Ishikawa (cell line): ENCODE measurements around the gene TGDS.

ENCODE experiments used
- CEBPB ChIP-seq: IDR thresholded peaks from 2 replicates; pipeline ENCODE4 v1.6.1; 2012
- CREB1 ChIP-seq: IDR thresholded peaks from 2 replicates; pipeline ENCODE4 v1.6.1; 2012; ENCODE audit warnings: low read depth
- EGR1 ChIP-seq: IDR thresholded peaks from 2 replicates; pipeline ENCODE4 v1.6.1; 2012
- EP300 ChIP-seq: IDR thresholded peaks from 2 replicates; pipeline ENCODE4 v1.6.1; 2012; ENCODE audit warnings: borderline replicate concordance
- FOXM1 ChIP-seq: IDR thresholded peaks from 2 replicates; pipeline ENCODE4 v1.6.1; 2012; ENCODE audit warnings: low read depth, borderline replicate concordance
- MAX ChIP-seq: IDR thresholded peaks from 2 replicates; pipeline ENCODE4 v1.6.1; 2012
- NFIC ChIP-seq: IDR thresholded peaks from 2 replicates; pipeline ENCODE4 v1.6.1; 2012
- RAD21 ChIP-seq: IDR thresholded peaks from 2 replicates; pipeline ENCODE4 v1.6.1; 2012; ENCODE audit warnings: low read depth
- REST ChIP-seq: IDR thresholded peaks from 2 replicates; pipeline ENCODE4 v1.6.1; 2012; ENCODE audit warnings: low read depth, mild to moderate bottlenecking
- TAF1 ChIP-seq: IDR thresholded peaks from 2 replicates; pipeline ENCODE4 v1.6.1; 2012; ENCODE audit warnings: low read depth, mild to moderate bottlenecking
- TCF12 ChIP-seq: IDR thresholded peaks from 2 replicates; pipeline ENCODE4 v1.6.1; 2012; ENCODE audit warnings: low read depth
- TEAD4 ChIP-seq: IDR thresholded peaks from 2 replicates; pipeline ENCODE4 v1.6.1; 2012
- USF1 ChIP-seq: IDR thresholded peaks from 2 replicates; pipeline ENCODE4 v1.6.1; 2012
- YY1 ChIP-seq: IDR thresholded peaks from 2 replicates; pipeline ENCODE4 v1.6.1; 2012; ENCODE audit warnings: low read depth
- ZBTB7A ChIP-seq: IDR thresholded peaks from 2 replicates; pipeline ENCODE4 v1.6.1; 2012; ENCODE audit warnings: low read depth

TGDS gene

GRCh38 chr13:94620286-94620896 lies 24.4 kb upstream of the TGDS start:
- TF ChIP-seq EP300 (no peak), REST (no peak), MAX (no peak), YY1 (no peak), RAD21 (peak; percentile 40; the same call in 1 of the 2 replicates), CEBPB (no peak)

GRCh38 chr13:94617389-94618000 lies 21.5 kb upstream of the TGDS start:
- TF ChIP-seq FOXM1 (no peak), RAD21 (peak; percentile 55)

GRCh38 chr13:94613051-94613450 lies 17.1 kb upstream of the TGDS start:
- TF ChIP-seq CREB1 (no peak), REST (no peak), USF1 (no peak), EP300 (no peak), MAX (no peak), RAD21 (no peak), CEBPB (no peak), YY1 (no peak), TAF1 (no peak), FOXM1 (no peak)

GRCh38 chr13:94612050-94612449 lies 16.1 kb upstream of the TGDS start:
- TF ChIP-seq NFIC = no peak
- no peak for TF ChIP-seq CEBPB
- no peak for TF ChIP-seq EGR1
- no peak for TF ChIP-seq USF1
- no peak for TF ChIP-seq MAX
- no peak for TF ChIP-seq YY1
- no peak for TF ChIP-seq FOXM1
- TF ChIP-seq TEAD4 = no peak
- TF ChIP-seq TAF1 = no peak
- TF ChIP-seq REST = no peak
- no peak for TF ChIP-seq EP300
- TF ChIP-seq ZBTB7A = no peak
- TF ChIP-seq TCF12 = no peak
- TF ChIP-seq CREB1 = no peak
- no peak for TF ChIP-seq RAD21

GRCh38 chr13:94610475-94610874 lies 14.5 kb upstream of the TGDS start:
- no peak for TF ChIP-seq REST
- no peak for TF ChIP-seq MAX
- no peak for TF ChIP-seq TAF1
- no peak for TF ChIP-seq YY1
- no peak for TF ChIP-seq NFIC
- no peak for TF ChIP-seq CREB1
